Osteoblast (primary cell): ENCODE measurements around the gene MID2. TPM values are rescaled to one million over a fixed set of nuclear protein-coding genes. Genes with fewer than 3 reads are reported as not detected.

Source experiments
- DNase-seq: peaks from one replicate; pipeline ENCODE4 v3.0.0; 2011; ENCODE audit warnings: low spot score, mixed read lengths; ENCODE audit not compliant: insufficient read length; ENCODE audit errors: missing footprints
- H2AFZ ChIP-seq: 2 replicates; pipeline ENCODE4 v1.6.0; 2011; ENCODE audit warnings: mild to moderate bottlenecking, low read length
- H3K27ac ChIP-seq: 2 replicates; pipeline ENCODE4 v1.5.1; 2011; ENCODE audit warnings: mild to moderate bottlenecking, low read depth, low read length, moderate library complexity
- H3K27me3 ChIP-seq: 2 replicates; pipeline ENCODE4 v1.6.0; 2012; ENCODE audit warnings: mild to moderate bottlenecking, control low read depth, inconsistent platforms, low read length, moderate library complexity; ENCODE audit not compliant: insufficient read depth
- H3K36me3 ChIP-seq: 2 replicates; pipeline ENCODE4 v1.5.1; 2011; ENCODE audit warnings: mild to moderate bottlenecking, low read length, control low read depth, moderate library complexity; ENCODE audit not compliant: insufficient read depth
- H3K4me1 ChIP-seq: 2 replicates; pipeline ENCODE4 v1.5.1; 2011; ENCODE audit warnings: mild to moderate bottlenecking, low read length, control low read depth, moderate library complexity; ENCODE audit not compliant: insufficient read depth
- H3K4me2 ChIP-seq: 2 replicates; pipeline ENCODE4 v1.6.0; 2011; ENCODE audit warnings: mild to moderate bottlenecking, low read length; ENCODE audit not compliant: insufficient read depth
- H3K4me3 ChIP-seq: fragments of 200-600 bp; sonication (generic); 3 replicates; pipeline ENCODE4 v1.5.1; 2012; ENCODE audit warnings: mild to moderate bottlenecking, low read length, inconsistent platforms; ENCODE audit not compliant: insufficient read depth
- H3K79me2 ChIP-seq: 2 replicates; pipeline ENCODE4 v1.6.0; 2012; ENCODE audit warnings: mild to moderate bottlenecking, low read length, control low read depth, inconsistent platforms; ENCODE audit not compliant: insufficient read depth
- H3K9me3 ChIP-seq: 2 replicates; pipeline ENCODE4 v1.5.1; 2011; ENCODE audit warnings: low read depth, low read length, control low read depth
- H4K20me1 ChIP-seq: 2 replicates; pipeline ENCODE4 v1.6.0; 2012; ENCODE audit warnings: mild to moderate bottlenecking, low read length, control low read depth; ENCODE audit not compliant: insufficient read depth
- CTCF ChIP-seq: IDR thresholded peaks from 2 replicates; pipeline ENCODE4 v1.5.1; 2011; ENCODE audit warnings: mild to moderate bottlenecking, low read depth, low read length, moderate library complexity; ENCODE audit errors: extremely low read depth
- small RNA-seq: library from RNA; depleted of rRNA; stranded (forward); fragments of <200 nt; gene quantifications from one replicate; pipeline ENCODE3, GENCODE V24; 2012
- total RNA-seq: library from RNA; depleted of rRNA; stranded (reverse); fragments of >200 nt; gene quantifications from 2 replicates; pipeline ENCODE4 v1.2.3, GENCODE V29; 2012

The MID2 gene
- total RNA-seq, 1 donor: 19.9 TPM

DNA sequence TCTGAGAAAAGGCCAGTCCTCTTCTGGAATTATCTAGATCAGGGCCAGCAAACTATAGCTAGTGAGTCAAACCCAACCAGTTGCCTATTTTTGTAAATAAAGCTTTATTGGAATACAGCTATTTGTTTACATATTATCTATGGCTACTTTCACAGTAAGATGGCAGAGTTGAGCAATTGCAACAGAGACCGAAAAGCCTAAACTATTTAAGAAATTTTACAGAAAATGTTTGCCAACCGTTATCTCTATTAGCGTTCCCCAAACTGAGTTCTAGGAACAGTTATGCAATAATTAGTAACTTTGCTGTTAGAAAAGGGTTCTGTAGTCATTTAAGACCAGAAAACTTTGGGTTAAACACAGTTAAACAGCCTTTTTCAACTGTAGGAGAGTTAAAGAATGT, 146.0 kb downstream of the MID2 start:
- Histone ChIP-seq H3K4me2 (no peak overlapping the region), H3K79me2 (no peaks in the 10 kb centered on the region), H3K4me3 (no peak overlapping the region), H3K36me3 (no peaks in the 10 kb centered on the region), H3K9me3 (no peaks in the 10 kb centered on the region), H4K20me1 (no peaks in the 10 kb centered on the region), H3K4me1 (no peaks in the 10 kb centered on the region), H2AFZ (no peak overlapping the region), H3K27me3 (peaks cover 16% of the 10 kb centered on the region), H3K27ac (no peak overlapping the region)
- no peak for DNase-seq
- no peak for TF ChIP-seq CTCF

Small RNAs within 50 kb of the gene (small RNA-seq; reads per million reads assigned to genes)
- gene RF00019: not detected

Other genes with a start within 250 kb of the MID2 start
- 30.4 and 31.5 TPM in 2 replicates for gene PRPS1, start 197.4 kb upstream of the MID2 start, total RNA-seq
- 57.2 and 62.2 TPM in 2 replicates for gene TSC22D3, start 50.1 kb upstream of the MID2 start, total RNA-seq
- gene NCBP2L, start 48.1 kb upstream of the MID2 start, total RNA-seq: not detected in 2 replicates
- not detected in 2 replicates for gene TEX13B, start 156.5 kb downstream of the MID2 start, total RNA-seq
- gene VSIG1, start 219.2 kb downstream of the MID2 start, total RNA-seq: not detected in 2 replicates